SK-N-SH treated with all-trans-retinoic acid at 6 μM for 48 hours (cell line): Measurements from ENCODE around the gene VSIR.

ENCODE experiments used
- ATAC-seq: fragments of 200-7000 bp; cut with Tn5 transposase; 3 replicates; pipeline ENCODE4 v1.9.1; 2020; ENCODE audit warnings: mild to moderate bottlenecking, moderate library complexity
- ARNTL ChIP-seq: fragments of 450-650 bp; formaldehyde crosslinking; IDR thresholded peaks from 2 replicates; pipeline ENCODE4 v1.5.0; 2020; ENCODE audit warnings: low read depth, mild to moderate bottlenecking, moderate library complexity, borderline replicate concordance
- BACH2 ChIP-seq: fragments of 250-450 bp; sonication (Bioruptor Pico); IDR thresholded peaks from 2 replicates; pipeline ENCODE4 v1.9.0; 2021; ENCODE audit warnings: mild to moderate bottlenecking, borderline replicate concordance
- CREB5 ChIP-seq: fragments of 250-450 bp; sonication (Bioruptor Pico); IDR thresholded peaks from 2 replicates; pipeline ENCODE4 v1.5.1; 2020; ENCODE audit warnings: low read depth, mild to moderate bottlenecking, moderate library complexity
- CSDC2 ChIP-seq: fragments of 250-450 bp; sonication (Bioruptor Pico); IDR thresholded peaks from 2 replicates; pipeline ENCODE4 v1.5.0; 2020; ENCODE audit warnings: mild to moderate bottlenecking, moderate library complexity
- ISL1 ChIP-seq: fragments of 250-450 bp; sonication (Bioruptor Pico); IDR thresholded peaks from 2 replicates; pipeline ENCODE4 v2.1.2; 2022; ENCODE audit warnings: mild to moderate bottlenecking, moderate library complexity
- OSR1 ChIP-seq: fragments of 250-450 bp; sonication (Bioruptor Pico); IDR thresholded peaks from 2 replicates; pipeline ENCODE4 v1.8.0; 2022; ENCODE audit warnings: moderate library complexity, mild to moderate bottlenecking, inconsistent platforms
- PATZ1 ChIP-seq: fragments of 250-450 bp; sonication (Bioruptor Pico); IDR thresholded peaks from 2 replicates; pipeline ENCODE4 v1.8.0; 2020; ENCODE audit warnings: mild to moderate bottlenecking, moderate library complexity, borderline replicate concordance
- RARB ChIP-seq: fragments of 250-450 bp; sonication (Bioruptor Pico); IDR thresholded peaks from 2 replicates; pipeline ENCODE4 v1.8.0; 2021; ENCODE audit warnings: mild to moderate bottlenecking, moderate library complexity
- SNAI2 ChIP-seq: fragments of 250-450 bp; sonication (Bioruptor Pico); IDR thresholded peaks from 2 replicates; pipeline ENCODE4 v1.5.0; 2020; ENCODE audit warnings: mild to moderate bottlenecking, moderate library complexity
- TCF4 ChIP-seq: fragments of 250-450 bp; sonication (Bioruptor Pico); IDR thresholded peaks from 2 replicates; pipeline ENCODE4 v1.8.0; 2021; ENCODE audit warnings: mild to moderate bottlenecking, moderate library complexity, borderline replicate concordance
- TOX ChIP-seq: fragments of 250-450 bp; sonication (Bioruptor Pico); IDR thresholded peaks from 2 replicates; pipeline ENCODE4 v1.8.0; 2021; ENCODE audit warnings: mild to moderate bottlenecking, moderate library complexity, borderline replicate concordance
- TSHZ2 ChIP-seq: fragments of 250-450 bp; sonication (Bioruptor Pico); IDR thresholded peaks from 2 replicates; pipeline ENCODE4 v1.5.0; 2020; ENCODE audit warnings: mild to moderate bottlenecking, moderate library complexity
- ZFP30 ChIP-seq: fragments of 450-650 bp; formaldehyde crosslinking; IDR thresholded peaks from 2 replicates; pipeline ENCODE4 v1.5.0; 2022; ENCODE audit warnings: mild to moderate bottlenecking, moderate library complexity
- ZNF565 ChIP-seq: fragments of 450-650 bp; formaldehyde crosslinking; conservative IDR thresholded peaks from 2 replicates; pipeline ENCODE4 v1.5.0; 2020; ENCODE audit warnings: low read depth, mild to moderate bottlenecking, moderate library complexity
- TF ChIP-seq, protein P1 (sequence below): fragments of 250-450 bp; sonication (Bioruptor Pico); IDR thresholded peaks from 2 replicates; pipeline ENCODE4 v1.8.0; 2021; ENCODE audit warnings: low read depth, mild to moderate bottlenecking, moderate library complexity, borderline replicate concordance

VSIR gene

DNA sequence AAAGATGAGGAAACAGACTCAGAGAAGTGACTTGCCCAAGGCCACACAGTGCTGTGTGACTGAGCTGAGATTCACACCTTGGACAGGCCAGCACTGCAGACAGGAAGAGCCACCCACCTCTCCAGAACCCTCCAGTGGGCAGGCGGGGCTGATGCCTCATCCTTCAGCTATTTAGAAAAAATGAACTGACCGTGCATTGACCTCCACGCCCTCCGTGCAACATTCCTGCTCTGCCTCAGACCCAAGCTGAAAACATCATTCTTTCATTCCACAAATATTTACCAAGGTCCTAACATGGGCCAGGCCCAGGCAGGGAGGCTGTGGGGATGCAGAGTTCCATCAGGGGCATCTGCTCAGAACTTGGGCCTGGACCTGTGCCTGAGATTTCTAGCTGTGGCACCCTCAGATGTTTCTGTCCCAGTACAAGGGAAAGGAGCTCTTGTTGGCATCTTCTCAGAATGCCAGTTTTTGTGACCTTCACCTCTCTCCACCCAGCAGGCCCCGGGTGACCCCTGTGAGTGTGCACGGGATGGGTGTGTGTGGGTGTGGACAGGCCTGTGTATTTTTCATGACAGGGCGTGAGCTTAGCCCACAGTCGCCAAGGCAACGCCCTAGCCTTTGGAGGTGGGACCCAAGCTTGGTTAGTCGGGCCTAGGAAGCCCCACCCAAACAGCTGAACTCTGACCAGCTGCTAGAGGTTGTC lies 6.5 kb downstream of the VSIR start (continued):
- no peak for TF ChIP-seq TSHZ2 (CRISPR knock-in tag)
- TF ChIP-seq TOX (CRISPR knock-in tag), result peak; percentile 22; the same call in 1 of the 2 replicates
- no peak for TF ChIP-seq SNAI2 (CRISPR knock-in tag)
- TF ChIP-seq PATZ1 (CRISPR knock-in tag), result no peak
- no peak for TF ChIP-seq CREB5 (CRISPR knock-in tag)

DNA sequence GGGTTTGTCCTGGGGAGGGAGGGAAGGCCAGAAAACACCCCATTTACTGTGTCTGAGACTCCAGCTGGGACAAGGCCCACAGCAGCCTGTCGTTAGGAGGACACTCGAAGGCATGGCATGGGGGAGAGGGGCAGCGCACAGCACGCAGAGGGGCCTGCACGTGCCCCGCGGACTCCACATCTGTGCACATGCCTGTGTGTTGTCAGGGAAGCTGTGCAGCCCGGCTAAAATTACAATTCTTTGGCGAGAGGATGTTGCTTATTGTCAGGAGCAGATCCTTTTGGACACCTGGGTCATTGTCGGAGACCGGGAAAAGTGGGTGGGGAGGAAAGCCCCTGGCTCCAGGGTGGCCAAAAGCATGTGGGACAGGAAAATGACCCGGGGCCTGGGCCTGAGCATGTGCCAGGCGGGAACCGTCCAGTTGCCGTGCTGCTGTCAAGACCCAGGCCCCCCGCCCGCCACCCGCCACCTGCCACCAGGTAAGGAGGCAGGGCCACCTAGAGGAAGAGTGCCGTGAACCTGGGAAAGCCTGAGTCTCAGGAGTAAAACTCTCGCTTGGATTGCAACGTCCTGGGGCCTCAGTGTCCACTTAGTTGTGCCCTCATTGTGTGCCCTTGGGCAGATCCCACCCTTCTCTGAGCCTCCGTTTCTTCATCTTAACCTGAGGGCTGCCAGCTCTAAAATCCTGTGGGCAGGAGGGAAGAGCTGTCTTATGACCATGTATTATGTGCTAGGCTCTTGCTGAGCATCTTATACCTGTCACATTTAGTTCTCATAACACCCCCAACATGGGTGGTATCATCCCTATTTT lies 7.2 kb downstream of the VSIR start:
- ATAC-seq, result no peak; the same call in 2 of the 3 replicates
- no peak for TF ChIP-seq CREB5 (CRISPR knock-in tag)
- TF ChIP-seq TSHZ2 (CRISPR knock-in tag), result no peak
- TF ChIP-seq, protein P1, sequence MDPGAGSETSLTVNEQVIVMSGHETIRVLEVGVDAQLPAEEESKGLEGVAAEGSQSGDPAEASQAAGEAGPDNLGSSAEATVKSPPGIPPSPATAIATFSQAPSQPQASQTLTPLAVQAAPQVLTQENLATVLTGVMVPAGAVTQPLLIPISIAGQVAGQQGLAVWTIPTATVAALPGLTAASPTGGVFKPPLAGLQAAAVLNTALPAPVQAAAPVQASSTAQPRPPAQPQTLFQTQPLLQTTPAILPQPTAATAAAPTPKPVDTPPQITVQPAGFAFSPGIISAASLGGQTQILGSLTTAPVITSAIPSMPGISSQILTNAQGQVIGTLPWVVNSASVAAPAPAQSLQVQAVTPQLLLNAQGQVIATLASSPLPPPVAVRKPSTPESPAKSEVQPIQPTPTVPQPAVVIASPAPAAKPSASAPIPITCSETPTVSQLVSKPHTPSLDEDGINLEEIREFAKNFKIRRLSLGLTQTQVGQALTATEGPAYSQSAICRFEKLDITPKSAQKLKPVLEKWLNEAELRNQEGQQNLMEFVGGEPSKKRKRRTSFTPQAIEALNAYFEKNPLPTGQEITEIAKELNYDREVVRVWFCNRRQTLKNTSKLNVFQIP, result no peak
- no peak for TF ChIP-seq RARB (CRISPR knock-in tag)

GRCh38 chr10:71765176-71765904 lies 8.0 kb downstream of the VSIR start:
- ATAC-seq, result peak; percentile 51
- no peak for TF ChIP-seq ZNF565
- no peak for TF ChIP-seq OSR1 (CRISPR knock-in tag)
- TF ChIP-seq ARNTL, result no peak
- no peak for TF ChIP-seq TCF4 (CRISPR knock-in tag)
- no peak for TF ChIP-seq BACH2 (CRISPR knock-in tag)
- no peak for TF ChIP-seq CSDC2 (CRISPR knock-in tag)
- TF ChIP-seq SNAI2 (CRISPR knock-in tag), result no peak
- no peak for TF ChIP-seq TSHZ2 (CRISPR knock-in tag)
- no peak for TF ChIP-seq ZFP30 (CRISPR knock-in tag)
- no peak for TF ChIP-seq ISL1 (CRISPR knock-in tag)
- TF ChIP-seq CREB5 (CRISPR knock-in tag), result no peak
